ENCODE results near the gene SYMPK. TPM values are rescaled to one million over a fixed set of nuclear protein-coding genes. Genes with fewer than 3 reads are reported as not detected.

Gene SYMPK
- total RNA-seq, 1 donor: 37.1 TPM

GRCh38 chr19:45824531-45825262 lies 38.2 kb downstream of the SYMPK start:
- H3K4me3 ChIP-seq (ENCODE audit: low read depth, low read length): no peak overlapping the region
- no peak for DNase-seq (ENCODE audit: low read depth)
- TF ChIP-seq CTCF (IDR thresholded peaks at IDR 0.05; ENCODE audit: insufficient read depth, low read depth, low read length): no peak

GRCh38 chr19:45824041-45824471 lies 38.9 kb downstream of the SYMPK start:
- no peak for DNase-seq (ENCODE audit: low read depth)

GRCh38 chr19:45823182-45823581 lies 39.8 kb downstream of the SYMPK start:
- DNase-seq (ENCODE audit: low read depth): no peak
- no peak overlapping the region for H3K4me3 ChIP-seq (ENCODE audit: low read depth, low read length)
- TF ChIP-seq CTCF (IDR thresholded peaks at IDR 0.05; ENCODE audit: insufficient read depth, low read depth, low read length): no peak

More at GRCh38 chr19:45824041-45824471, 38.9 kb downstream of the SYMPK start:
- no peak for TF ChIP-seq CTCF (IDR thresholded peaks at IDR 0.05; ENCODE audit: insufficient read depth, low read depth, low read length)
- no peak overlapping the region for H3K4me3 ChIP-seq (ENCODE audit: low read depth, low read length)

- TF ChIP-seq CTCF (IDR thresholded peaks at IDR 0.05; ENCODE audit: insufficient read depth, low read depth, low read length): no peak
- DNase-seq (ENCODE audit: low read depth): no peak
- H3K4me3 ChIP-seq (ENCODE audit: low read depth, low read length): no peak overlapping the region
These were observed 40.2 kb downstream of the SYMPK start for GRCh38 chr19:45822716-45823115.

- DNase-seq (ENCODE audit: low read depth): no peak
- no peak for TF ChIP-seq CTCF (IDR thresholded peaks at IDR 0.05; ENCODE audit: insufficient read depth, low read depth, low read length)
These were observed 41.4 kb downstream of the SYMPK start for GRCh38 chr19:45821570-45821969.

GRCh38 chr19:45821103-45821521 lies 41.8 kb downstream of the SYMPK start:
- TF ChIP-seq CTCF (IDR thresholded peaks at IDR 0.05; ENCODE audit: insufficient read depth, low read depth, low read length): no peak
- H3K4me3 ChIP-seq (ENCODE audit: low read depth, low read length): no peak overlapping the region
- DNase-seq (ENCODE audit: low read depth): no peak

More at GRCh38 chr19:45821570-45821969, 41.4 kb downstream of the SYMPK start:
- H3K4me3 ChIP-seq (ENCODE audit: low read depth, low read length): no peak overlapping the region
